Loucy (cell line): Measurements from ENCODE around the gene CCDC85B.

ENCODE experiments used
- EZH2phosphoT487 ChIP-seq: fragments of 200-600 bp; IDR thresholded peaks from 2 replicates; pipeline ENCODE4 v1.6.1; 2018; ENCODE audit warnings: antibody characterized with exemption, mild to moderate bottlenecking, moderate library complexity, borderline replicate concordance
- TF ChIP-seq, protein P1 (sequence below): fragments of 200-600 bp; sonication (generic); conservative IDR thresholded peaks from 2 replicates; pipeline ENCODE4 v1.5.1; 2014; ENCODE audit warnings: mild to moderate bottlenecking, antibody characterized with exemption, low read length

- TF ChIP-seq, protein P1, sequence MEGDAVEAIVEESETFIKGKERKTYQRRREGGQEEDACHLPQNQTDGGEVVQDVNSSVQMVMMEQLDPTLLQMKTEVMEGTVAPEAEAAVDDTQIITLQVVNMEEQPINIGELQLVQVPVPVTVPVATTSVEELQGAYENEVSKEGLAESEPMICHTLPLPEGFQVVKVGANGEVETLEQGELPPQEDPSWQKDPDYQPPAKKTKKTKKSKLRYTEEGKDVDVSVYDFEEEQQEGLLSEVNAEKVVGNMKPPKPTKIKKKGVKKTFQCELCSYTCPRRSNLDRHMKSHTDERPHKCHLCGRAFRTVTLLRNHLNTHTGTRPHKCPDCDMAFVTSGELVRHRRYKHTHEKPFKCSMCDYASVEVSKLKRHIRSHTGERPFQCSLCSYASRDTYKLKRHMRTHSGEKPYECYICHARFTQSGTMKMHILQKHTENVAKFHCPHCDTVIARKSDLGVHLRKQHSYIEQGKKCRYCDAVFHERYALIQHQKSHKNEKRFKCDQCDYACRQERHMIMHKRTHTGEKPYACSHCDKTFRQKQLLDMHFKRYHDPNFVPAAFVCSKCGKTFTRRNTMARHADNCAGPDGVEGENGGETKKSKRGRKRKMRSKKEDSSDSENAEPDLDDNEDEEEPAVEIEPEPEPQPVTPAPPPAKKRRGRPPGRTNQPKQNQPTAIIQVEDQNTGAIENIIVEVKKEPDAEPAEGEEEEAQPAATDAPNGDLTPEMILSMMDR, result no peak
- no peak for TF ChIP-seq EZH2phosphoT487
Measured at GRCh38 chr11:65937766-65938165, 47.3 kb downstream of the CCDC85B start.
